GM18873 (cell line): ENCODE measurements around the gene SLC5A6.

Source experiments
- ATAC-seq: cut with Tn5 transposase; IDR thresholded peaks from one replicate; pipeline ENCODE4 v1.9.1; 2021; ENCODE audit warnings: mild to moderate bottlenecking, moderate library complexity, moderate number of reproducible peaks; ENCODE audit not compliant: unreplicated experiment, low FRiP score

The SLC5A6 gene

DNA sequence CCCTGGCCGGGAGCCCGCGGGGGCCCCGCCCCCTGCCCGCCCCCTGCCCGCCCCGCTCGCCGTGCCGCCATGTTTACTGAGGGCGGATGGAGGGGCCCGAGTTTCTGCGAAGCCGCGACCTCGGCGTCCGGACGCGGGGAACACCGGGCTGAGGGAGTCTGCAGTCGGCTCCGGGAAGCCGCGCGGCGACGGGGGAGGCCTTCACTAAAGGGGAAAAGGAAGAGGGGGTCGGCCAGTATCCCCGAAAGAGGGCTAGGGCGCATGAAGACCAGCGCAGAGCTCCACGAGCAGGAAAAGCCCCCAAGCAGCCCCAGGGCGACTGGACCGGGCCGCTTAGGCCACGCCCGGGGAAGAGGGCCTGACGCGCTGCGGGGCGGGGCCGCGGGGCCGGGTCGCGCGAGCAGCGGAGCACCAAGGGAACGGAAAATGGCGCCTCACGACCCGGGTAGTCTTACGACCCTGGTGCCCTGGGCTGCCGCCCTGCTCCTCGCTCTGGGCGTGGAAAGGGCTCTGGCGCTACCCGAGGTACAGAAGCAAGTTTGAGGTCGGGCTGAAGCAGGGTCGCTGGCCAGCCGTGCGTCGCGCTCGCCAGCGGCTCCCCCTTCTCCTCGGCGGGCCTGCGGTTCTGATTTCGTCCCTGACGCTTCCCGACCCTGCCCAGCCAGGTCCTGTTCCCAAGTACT is at the start of gene SLC5A6, which contains the start of gene ATRAID:
Gene SLC5A6, minus strand, starts transcription at position 326 of the 683 bp plus-strand sequence. CDS start 4,618 bp downstream, outside the sequence.
Gene ATRAID, plus strand, starts transcription at position 99 of the 683 bp plus-strand sequence. Its CDS starts 328 bp downstream, at position 427.
- peak; percentile 53 for ATAC-seq

DNA sequence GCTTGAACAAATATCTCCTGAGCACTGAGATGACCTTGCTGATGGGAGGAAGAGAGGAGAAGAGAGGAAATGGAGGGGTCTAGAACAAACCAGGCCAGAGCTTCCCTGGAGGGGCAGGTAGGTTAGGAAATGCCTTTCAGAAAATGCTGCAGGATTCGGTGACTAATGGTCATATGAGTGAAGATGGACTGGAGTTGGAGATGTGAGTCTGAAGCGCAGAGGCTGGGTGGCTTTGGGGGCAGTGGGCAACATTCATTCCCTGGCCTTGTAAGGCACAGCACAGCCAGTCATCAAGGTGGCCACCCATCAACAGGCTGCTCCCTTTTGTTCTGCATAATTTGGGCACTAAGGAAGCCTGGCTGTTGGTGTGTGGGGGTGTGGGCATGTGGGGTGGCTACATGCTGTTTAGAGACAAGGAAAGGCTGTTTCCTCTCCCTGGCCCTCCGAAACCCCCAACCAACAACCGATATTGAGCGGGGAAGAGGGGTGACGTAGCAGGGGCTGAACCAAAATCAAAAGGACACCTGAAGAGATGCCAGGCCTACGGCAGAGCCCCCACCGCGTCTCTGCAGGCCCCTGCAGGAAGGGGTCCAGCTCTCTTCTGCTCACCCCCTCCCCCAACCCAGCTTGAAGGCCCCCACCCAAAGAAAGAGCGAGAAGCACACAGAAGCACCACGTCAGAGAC is 49.3 kb upstream of the SLC5A6 start:
- no peak for ATAC-seq

DNA sequence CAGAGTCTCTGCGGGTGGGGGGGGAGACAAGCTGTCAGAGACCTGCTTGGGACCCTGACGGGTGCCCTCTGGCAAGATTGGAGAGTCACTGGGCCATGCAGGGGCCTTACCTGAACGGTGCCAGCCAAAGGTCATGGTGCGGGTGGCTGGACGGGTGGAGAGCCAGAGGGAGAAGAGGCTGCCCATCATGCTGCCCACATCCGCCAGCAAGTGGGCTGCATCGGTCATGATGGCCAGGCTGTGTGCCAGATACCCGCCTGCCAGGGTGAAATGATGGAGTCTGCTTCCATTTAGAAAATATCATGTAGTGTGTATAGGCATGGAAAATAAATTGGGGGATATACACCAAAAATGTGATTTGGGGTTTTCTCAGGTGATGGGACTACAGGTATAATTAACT is 46.0 kb upstream of the SLC5A6 start:
- ATAC-seq: no peak

DNA sequence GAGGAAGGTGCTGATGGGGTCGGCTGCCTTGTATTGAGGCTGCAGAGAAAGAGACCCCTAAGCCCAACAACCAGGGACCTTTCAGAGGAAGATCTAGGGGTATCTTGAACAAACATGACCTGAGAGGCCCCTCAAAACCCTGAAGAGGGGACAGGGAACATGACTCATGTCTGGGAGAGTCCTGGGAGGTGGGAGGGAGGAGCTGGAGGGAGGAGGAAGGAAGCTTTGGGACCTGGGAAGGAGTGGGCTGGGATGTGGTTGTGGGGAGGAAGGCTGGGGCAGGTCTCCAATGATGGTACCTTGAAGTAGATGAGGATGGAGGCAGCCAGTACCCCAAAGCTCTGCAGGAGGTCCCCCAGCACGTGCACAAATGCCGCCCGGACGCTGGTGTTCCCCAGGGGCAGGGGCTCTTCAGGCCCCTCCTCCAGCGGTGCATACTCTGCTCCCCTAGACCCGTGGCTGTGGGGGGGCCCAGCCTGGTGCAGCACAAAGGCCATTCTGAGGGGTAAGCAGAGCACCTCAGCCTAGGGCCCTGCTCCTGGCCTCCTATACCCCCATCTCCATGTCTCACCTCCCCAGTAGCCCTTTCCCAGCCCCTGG is 44.9 kb upstream of the SLC5A6 start:
- ATAC-seq: no peak

DNA sequence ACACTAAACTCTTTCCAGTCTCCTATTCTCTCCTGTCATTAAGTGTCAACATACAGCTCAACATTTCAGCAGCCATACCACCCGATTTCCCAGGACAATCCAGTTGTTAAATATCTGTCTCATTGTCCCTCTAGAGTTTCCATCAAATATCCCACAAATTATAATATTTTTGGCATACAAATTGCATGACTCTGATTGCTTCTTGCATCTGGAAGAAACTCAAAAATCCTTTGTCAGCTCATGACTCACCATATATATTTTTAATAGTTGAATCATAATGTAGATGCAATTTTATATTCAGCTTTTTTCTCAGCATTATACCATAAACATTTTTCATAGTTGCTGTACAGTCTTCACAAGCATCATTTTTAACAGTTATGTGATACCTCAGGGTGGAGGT is 43.6 kb upstream of the SLC5A6 start:
- ATAC-seq: no peak

DNA sequence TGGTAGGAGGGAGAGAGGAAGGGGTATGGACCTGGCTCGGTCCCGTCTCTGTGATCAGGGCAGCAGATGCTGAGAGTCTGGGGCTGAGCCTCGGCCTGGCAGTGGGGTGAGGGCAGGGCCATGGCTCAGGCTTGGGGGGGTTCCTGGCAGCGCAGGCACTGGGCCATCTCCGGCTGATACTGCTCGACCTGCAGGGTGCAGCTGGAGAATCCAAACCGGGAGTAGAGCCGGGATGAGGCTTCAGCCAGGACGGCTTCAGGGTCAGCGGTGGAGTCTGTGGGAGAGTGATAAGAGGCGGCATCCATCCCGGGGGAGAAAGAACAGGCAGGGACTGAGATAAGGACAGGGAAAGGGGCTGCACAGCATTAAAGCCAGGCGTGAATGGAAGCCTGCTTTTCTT is 43.1 kb upstream of the SLC5A6 start:
- no peak for ATAC-seq

DNA sequence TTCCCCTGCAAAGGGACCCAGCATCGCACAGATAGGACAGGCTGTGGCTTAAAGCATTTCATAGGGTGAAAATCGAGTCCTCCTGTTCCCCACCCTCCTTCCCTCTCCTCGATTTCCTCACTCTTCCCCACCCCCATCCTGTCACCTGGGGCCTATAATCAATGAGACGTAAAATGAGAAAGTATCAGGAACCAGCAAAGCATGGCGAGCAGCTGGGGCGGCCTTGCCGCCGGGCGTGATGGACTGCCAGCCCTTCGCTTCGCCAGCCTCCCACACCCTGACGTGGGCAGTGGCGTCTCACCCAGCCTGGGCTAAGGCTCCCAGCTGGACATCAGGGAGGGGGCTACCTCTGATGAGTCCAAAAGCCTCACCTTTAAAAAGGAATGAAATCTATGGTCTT is 39.7 kb upstream of the SLC5A6 start:
- ATAC-seq: no peak

DNA sequence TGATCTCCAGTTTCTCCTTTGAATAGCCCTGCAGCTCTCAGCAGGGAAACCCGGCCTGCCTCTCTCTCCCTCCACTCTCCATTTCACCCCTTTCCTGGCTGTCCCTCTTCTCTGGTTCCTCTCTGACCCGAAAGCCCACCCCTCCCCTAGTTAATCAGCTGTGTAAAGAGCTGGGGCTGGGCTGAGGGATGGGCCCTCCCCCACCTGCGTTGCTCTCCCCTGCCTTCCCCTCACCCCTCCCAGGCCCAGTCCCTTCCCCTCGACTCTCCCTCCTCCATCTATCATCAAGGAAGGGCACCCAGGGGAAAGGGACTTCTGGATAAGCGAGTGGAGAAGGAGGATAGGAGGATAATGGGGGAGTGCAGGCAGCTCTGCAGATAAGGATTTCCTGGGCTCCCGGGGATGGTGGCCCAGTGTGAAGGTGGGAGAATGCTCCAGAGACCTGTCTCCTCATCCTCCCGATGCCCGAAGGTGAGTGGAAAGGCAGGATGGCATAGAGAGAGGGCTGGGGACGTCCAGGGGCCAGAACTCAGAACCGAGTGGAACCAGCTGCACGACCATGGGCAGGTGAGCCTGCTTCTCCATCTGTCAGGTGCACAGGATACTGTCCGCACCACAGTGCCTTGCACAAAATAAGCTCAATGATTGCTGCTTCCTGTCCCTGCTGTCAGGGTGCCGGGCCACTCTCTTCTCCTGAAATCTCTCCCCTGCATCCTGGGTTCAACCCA is 38.7 kb upstream of the SLC5A6 start:
- no peak for ATAC-seq

DNA sequence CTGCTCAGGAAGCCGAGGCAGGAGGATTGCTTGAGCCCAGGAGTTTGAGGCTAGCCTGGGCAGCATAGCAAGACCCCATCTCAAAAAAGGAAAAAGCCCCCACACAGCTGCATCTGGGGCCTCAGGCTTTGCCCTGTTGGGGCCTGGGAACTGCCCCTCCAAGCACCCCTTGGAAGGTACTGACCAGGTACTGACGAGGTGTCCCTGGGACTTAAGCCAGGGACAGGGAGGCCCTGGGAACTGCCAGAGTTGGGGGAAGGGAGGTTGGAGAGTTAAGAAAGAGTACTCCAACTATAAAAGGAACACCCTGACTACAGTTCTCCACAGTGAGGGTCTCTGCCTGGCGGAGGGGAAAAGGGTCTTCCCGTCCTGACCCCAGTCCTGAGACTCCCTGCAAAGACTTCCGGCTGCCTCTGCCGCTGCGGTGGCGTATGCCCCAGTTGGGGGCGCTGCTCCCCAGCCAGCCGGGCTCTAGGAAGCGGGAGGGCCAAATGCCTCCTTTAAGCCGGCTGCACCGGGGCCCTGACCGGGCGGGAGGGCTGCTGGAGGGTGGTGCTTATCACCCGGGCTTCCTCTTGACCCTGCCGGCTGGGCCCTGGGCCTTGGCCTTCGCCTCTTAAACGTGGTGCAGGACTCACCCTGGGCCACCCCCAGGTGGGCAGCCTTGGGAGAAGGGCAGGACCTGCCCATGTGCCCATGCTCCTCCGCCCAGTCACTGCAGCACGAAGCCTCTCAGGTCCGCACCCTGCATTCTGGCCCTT is 38.0 kb upstream of the SLC5A6 start:
- ATAC-seq: no peak

DNA sequence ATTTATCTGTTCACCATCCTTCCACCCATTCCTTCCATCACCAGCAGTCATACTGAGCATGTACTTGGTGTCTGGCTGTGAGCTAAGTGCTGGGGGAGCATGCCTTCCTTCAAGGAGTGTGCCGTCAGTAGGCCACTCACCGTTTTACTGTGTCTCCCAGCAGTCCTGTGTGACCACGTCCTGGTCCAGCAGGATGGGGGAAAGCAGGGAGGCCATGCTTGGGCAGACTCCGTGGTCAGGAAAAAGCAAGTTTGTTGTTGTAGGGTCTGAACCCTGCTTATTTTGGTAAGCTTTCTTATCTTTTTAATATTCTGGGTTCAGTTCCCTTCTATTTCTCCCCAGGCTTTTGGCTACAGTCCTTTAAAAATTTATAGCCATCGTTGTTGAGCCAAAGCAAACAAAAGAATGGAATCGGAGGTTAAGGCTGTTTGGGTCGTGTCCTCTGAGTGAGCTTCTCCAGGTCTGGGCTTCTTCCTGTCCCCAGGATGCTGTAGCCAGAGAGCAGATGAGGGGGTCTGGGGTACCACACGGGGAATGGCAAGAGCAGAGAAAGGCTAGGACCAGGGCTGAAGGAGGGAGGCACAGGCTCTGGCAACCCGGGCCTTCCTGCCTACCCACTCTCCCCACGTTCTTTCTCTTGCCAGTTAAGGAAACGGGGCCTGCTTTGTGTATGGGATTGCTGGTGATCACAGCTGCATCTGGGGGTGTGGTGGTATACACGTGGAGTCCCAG is 37.3 kb upstream of the SLC5A6 start:
- no peak for ATAC-seq

DNA sequence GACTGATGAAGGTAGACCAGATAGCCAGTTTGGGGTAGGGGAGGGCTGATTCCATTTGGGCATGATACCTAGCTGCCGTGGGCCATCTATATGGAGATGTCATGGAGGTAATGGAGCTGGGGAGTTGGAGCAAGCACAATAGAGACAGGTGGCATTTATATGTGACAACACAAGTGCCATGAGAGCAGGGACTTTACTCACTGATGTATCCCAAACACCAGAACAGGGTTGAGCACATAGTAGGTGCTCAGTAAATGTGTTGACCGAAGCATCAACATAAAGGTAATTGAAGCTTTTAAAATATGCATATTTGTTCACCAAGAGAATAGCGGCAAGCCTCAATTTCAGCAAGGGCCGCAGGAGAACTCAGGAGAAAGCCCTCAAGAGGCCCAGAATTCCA is 35.8 kb upstream of the SLC5A6 start:
- ATAC-seq: no peak

DNA sequence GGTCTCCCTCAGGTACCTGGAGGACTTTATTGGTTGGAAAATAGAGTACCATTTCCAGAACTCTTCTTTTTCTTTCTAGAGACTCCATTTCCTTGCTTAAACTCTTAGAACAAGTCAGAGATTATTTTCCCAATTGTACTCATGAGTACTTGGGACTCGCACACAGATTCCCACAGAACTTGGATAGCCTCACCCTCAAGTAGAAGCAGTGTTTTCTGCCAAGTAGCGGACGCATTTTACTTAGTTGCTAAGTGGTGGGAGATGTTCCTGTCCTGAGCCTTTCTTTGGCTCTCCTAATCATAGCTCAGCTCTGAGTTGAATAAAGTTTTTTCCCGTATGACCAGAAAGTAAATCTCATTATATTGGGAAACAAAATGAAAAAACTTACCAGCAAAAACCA is 33.6 kb upstream of the SLC5A6 start:
- ATAC-seq: no peak

DNA sequence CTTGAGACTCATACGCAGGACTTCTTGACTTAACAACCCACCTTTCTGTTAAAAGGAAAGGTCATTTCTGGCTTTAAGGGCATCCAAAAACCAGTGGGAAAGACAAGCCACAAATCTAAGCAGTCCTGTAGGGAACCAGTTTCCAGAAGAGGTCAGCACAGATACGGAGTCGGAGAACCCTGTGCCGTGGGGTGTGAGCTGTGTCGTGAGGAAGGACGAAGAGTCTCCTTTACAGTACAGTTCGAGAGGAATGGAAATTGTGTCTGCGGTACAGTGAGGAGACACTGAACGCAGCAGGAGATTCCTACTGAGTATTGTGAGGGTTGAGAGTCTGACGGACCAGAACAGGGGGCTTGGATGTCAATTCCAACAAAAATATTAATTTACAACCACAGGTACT is 33.0 kb upstream of the SLC5A6 start:
- no peak for ATAC-seq

DNA sequence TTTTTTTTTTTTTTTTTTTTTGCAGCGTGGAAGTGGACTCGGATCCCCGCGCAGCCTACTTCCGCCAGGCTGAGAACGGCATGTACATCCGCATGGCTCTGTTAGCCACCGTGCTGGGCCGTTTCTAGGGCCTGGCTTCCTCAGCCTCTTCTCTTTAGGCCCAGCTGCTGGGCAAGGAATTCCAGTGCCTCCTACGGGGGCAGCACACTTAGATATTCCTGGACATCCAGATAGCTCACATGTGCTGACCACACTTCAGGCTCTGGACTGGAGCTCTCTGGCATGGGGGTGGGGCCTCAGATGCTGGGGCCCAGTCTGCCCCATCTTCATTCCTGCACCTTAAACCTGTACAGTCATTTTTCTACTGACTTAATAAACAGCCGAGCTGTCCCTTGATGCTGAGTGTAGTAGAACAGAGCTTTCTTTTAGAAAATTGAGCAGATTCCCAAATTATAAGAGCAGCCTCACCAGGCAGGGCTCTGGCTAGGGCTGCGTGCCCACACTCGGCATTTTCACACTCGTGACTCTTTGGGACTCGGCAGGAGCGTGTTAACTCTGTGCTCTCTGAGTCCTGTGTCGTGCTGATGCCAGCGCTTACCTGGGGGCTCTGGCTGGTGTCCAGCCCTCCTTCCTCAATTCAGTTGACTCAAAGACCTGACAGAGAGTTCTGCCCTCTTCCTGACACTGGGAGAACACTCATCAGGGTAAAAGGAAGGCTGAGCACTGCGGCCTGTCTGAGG is 31.5 kb upstream of the SLC5A6 start:
- no peak for ATAC-seq

DNA sequence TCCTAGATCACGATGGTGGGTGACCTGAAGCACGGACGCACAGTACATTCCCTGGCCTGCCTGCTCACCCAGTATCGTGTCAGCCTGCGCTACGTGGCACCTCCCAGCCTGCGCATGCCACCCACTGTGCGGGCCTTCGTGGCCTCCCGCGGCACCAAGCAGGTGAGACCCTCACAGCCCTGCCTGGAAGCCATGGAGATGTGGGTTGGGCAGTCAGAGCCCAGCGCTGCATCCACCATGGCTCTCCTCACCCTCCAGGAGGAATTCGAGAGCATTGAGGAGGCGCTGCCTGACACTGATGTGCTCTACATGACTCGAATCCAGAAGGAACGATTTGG is 30.5 kb upstream of the SLC5A6 start:
- no peak for ATAC-seq

DNA sequence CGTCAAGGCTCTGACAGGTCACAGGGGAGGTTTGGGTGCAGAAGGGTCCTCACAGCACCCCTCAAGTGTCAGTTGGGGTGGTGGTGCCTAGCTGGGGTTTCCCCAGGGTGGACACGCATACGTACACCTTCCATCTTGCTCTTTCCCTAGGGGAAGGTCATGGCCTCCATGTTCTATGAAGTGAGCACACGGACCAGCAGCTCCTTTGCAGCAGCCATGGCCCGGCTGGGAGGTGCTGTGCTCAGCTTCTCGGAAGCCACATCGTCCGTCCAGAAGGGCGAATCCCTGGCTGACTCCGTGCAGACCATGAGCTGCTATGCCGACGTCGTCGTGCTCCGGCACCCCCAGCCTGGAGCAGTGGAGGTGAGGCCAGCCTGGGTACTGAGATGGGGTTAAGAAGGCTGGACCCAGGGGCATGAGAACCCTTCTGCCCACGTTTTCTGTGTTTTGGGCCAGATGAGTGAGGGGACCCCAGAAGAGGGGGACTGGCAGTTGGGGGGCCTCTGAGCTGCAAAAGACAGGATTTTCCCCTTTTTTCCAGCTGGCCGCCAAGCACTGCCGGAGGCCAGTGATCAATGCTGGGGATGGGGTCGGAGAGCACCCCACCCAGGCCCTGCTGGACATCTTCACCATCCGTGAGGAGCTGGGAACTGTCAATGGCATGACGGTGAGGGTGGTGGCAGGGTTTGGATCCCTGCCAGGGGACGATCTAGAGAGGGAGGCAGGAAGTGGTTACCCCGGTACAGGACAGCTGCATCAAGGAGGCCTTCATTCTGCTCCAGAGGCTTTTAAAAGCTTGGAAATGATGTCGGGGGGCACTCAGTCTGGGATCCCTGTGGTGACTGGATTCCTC is 29.9 kb upstream of the SLC5A6 start:
- no peak for ATAC-seq

DNA sequence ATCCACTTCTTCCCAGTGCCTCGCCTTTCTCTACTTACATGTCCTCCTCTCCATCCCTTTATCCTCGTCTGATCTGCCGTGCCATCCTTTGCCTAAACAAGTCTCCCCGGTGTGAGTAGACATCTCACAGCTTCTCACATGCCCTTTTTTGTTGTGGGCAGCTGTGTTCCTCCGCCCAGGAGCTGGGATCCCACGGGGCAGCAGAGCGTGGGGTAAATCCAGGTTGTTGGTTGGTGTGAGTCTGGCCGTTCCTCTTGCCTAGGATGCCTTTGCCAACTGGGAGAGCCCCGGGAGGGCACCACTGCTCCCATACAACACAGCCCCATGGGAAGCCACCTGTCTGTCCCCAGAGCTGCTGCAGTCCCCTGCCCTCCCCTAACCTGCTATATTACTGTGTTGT is 28.3 kb upstream of the SLC5A6 start:
- no peak for ATAC-seq

DNA sequence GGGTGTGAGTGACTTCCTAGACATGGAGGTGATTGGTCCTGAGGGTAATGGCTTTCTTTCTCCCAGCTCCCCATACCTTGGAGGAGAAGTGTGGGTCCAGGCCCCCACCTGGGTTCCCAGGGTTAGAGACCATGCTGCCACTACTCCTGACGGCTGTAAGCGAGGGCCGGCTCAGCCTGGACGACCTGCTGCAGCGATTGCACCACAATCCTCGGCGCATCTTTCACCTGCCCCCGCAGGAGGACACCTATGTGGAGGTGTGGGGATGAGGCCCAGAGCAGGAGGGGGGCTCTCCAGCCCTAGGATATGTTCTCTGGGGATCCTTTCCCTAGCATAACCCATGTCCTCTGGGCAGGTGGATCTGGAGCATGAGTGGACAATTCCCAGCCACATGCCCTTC is 26.9 kb upstream of the SLC5A6 start:
- ATAC-seq: no peak
